HG02885 (cell line): ENCODE measurements around the gene CARD10.

Experiments
- ATAC-seq: cut with Tn5 transposase; IDR thresholded peaks from one replicate; pipeline ENCODE4 v1.9.1; 2021; ENCODE audit warnings: mild to moderate bottlenecking; ENCODE audit not compliant: unreplicated experiment, poor library complexity

CARD10 gene

GRCh38 chr22:37507731-37508130 lies 11.5 kb downstream of the CARD10 start:
- ATAC-seq, result no peak

DNA sequence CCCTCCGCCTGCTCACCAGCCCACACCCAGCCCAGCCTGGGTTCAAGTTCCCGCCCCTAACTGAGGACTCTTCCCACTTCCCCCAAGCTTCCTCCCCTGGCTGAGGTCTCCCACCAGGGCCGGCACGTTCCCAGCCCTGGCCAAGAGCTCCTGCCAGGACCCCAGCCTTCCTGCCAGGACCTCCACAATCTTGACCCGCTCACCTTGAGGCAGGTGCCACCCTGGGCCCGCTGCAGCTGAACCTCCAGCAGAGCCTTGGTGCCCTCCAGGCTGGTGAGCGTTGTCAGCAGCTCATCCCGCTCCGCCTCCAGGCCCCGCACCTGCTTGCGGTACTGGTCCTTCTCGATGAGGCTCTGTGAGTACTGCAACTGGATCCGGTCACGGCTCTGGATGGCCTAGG lies 13.2 kb downstream of the CARD10 start:
- ATAC-seq, result no peak

DNA sequence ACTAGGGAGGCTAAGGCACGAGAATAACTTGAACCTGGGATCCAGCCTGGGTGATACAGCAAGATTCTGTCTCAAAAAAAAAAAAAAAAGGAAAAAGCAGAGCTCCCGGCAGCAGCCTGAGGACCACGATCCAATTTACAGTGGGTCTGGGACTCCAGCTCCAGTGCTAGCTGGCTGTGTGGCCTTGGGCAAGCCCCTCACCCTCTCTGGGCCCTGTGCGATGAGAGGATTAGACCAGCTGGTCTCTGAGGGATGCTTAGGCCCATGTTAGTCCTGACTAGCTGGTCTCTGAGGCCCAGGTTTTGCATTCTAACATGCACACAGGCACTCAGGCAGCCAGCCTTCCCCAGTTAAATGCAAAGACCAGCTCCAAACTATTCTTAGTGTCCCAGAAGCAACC lies 13.7 kb downstream of the CARD10 start:
- no peak for ATAC-seq

DNA sequence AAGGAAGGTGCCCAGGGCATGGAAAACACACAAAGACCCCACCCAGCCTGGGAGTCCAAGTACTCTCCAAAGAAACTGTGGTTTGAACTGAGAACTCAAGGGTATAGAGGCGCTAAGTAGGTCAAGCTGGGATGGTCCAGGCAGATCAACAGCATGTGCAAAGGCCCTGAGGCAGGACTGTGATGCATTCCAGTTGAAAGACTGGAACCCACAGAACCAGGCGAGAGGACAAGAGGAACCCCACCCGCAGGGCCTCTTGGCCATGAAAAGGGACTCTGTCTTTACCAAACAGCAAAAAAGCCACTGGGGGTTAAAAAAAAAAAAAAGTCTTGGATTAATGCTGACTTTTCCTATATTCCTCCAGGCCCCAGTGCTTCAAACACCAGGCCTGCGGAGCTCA lies 14.3 kb downstream of the CARD10 start:
- no peak for ATAC-seq

GRCh38 chr22:37503850-37504249 lies 15.4 kb downstream of the CARD10 start:
- ATAC-seq, result no peak

DNA sequence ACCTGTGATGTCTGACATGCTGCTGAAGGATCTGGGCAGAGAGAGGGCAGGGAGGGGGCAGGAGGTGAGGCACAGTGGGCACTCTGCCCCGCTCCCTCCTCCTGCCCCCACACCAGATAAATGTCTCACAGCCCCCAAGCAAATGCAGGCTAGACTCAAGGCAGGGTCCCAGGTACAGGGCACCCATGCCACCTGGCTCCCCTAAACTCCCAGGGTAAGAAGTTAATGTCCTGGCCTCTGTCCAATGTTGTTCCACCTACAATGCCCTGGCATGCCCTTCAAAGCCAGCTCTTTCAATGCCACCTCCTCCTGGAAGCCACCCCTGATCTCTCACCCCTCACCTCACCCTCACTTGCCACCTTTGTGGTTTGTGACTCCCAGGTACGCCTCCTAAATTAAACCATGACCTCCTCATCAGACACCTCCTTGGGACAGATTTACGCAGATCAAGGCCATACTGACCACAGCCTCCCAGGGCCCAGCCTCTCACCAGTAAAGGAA lies 16.0 kb downstream of the CARD10 start:
- no peak for ATAC-seq

DNA sequence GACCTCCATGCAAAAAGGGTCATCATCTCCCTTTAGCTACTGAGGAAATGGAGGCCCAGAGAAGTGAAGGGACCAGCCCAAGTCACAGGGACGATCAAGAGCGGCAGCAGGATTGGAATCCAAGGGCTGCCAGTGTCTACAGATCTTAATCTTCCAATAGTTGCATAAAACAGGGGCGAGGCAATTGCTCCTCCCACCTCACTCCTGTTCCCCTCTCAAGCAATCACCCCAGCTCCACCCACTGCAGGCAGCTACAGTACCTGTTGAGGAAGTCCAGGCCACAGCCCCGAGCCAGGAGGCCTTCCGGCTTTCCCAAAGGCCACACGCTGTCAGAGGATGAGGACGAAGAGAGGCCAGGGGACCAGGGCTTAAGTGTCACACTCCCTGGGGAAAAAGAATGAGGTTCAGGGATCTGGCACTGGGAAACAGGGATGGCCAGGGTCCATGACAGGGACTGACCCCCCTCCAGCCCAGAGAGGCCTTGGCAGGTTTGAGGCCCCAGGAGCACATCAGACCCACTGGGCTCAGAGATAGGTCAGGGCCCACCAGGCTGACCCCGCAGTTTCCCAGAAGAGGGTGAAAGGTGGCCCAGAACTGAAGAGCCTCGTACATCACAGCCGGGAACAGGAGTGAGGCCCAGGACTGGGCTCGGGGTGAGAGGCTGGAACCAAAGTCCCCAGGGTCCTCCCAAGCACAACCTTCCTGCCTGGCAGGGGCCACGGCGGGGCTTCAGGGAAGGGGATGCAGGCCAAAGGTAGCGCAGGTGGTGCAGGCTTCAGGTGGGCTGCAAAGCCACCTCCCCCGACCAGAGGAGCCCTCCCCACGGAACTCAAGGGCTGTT lies 16.7 kb downstream of the CARD10 start:
- ATAC-seq, result no peak

GRCh38 chr22:37501610-37502341 lies 17.4 kb downstream of the CARD10 start:
- ATAC-seq, result no peak

DNA sequence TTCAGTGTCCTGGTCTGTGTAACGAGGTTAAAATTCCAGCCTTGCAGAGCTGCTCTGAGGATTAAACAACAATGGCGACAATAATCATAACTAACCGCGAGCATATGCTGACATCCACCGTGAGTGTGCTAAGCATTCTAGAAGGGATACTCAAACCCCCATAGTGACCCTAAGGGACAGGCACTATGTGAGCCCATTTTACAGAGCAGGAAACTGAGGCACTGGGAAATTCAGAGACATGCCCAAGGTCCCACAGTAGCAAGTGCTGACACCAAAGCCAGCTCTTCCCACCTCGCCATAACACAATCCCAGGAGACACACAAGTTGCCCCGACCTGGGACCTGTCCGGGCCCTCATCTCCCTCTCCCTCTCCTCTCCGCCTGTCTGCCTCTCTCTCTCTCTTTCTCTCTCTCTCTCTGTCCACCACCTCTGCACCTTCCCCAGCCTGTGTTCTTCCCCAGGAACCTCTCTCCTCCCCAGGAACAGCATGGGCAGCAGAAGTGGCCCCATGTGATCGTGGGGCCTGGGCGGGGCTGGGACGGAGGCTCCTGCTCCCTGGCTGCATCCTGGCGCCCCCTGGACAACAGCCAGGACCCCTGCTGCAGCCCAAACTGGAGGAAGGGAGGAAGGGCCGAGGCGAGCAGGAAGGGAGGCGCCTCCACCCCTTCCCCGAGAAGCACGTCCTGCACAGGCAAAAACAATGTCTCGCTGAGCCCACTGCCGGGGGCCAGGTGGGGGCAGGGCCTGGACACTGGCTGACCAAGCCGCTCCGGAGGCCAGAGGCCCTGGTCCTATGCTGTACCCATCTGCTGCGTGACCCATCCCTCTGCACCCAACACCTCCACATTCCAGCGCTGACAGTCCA lies 18.2 kb downstream of the CARD10 start:
- ATAC-seq, result no peak

DNA sequence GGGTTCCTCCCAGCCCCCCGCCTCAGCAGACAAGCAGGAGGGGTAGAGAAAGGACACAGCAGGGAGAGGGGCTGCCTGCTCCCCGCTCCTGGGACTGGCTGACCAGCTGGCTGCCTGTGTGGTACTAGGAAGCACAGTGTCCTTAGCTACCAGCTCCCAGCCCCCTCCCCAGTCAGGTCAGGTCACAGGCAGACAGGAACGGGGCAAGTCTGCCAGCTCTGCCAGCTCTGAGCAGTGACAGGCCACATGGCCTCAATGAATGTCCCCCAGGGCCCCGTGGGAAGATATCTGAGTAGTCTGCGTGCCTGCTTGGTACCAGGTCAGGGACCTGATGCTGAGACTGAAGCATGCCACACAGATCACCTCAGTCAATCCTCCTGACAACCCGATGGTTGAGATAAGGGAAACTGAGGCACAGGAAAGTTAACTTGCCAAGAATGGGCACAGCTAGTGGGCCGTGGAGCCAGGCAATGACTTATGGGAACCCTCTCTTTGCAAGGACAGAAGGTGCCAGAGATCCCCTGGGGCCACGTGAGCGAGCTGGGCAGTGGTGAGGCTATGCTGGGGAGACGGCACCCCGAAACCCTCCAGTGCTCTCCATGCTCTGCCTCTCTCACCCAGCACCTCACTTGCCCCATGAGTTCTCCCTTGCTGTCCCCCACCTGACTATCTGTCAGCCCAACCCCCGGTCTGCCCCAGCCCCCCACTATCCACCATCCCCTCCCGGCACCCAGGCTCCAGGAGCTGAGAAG lies 19.2 kb downstream of the CARD10 start:
- ATAC-seq, result no peak

DNA sequence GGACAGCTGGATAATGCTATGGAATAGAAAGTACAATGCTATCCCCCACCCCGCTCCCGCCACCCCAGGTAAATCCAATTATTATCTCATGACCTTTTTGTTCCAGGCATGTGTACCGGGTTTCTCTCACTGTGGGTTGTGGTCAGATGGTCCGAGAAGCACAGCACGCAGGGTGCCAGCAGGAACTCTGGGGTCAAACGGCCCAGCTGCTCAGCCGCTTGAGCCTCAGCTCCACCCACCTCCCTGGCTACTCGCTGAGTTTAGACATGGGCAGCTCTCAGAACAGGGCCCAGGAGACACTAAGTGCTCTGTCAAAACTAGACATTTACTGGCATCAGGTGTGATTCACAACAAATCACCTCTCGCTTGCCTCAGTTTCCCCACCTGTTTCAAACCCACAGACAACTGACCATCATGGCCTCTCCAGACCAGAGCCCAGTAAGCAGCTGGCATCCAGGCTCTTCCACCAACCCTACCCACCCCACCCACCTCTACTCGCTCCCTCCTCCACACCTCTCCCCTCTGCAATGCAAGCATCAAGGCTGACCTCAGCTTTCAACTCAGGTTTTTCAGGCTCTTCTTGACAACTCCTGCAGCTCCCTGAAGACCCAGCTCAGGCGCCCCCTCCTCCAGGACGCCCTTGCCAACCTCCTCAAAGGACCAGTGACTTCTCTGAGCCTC lies 20.0 kb downstream of the CARD10 start:
- ATAC-seq, result no peak

DNA sequence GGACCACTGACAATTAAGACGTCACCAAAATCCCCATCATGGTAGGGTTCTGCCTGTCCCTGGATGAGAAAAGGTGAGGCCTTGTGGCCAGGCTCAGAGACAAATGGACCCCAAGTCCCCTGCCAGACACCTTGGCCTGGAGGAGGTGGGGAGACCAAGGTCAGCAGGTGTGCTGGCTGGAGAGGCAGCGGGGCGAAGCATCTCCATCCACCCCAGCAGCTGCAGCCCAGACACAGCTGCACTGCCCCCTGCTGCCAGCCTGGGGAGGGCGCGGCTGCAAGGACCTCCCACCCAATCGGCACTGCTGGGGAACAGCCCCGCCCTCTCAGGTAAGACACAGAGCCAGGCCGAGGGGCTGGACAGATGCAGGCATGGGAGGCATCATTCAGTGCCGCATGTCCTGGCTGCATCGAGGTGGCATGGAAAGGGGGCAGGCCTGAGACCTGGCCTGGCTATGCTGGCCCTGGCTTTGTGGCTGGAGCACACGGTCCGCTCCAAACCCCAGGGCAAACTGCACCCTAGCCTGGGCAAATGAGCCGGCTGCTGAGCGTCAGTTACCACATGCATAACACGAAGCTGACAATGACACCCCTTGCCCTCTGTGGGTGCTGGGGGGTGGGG lies 20.8 kb downstream of the CARD10 start:
- ATAC-seq, result peak; percentile 50

GRCh38 chr22:37497062-37497599 lies 22.1 kb downstream of the CARD10 start:
- ATAC-seq, result no peak

- ATAC-seq, result no peak
Observed at GRCh38 chr22:37496651-37497050, 22.6 kb downstream of the CARD10 start.

DNA sequence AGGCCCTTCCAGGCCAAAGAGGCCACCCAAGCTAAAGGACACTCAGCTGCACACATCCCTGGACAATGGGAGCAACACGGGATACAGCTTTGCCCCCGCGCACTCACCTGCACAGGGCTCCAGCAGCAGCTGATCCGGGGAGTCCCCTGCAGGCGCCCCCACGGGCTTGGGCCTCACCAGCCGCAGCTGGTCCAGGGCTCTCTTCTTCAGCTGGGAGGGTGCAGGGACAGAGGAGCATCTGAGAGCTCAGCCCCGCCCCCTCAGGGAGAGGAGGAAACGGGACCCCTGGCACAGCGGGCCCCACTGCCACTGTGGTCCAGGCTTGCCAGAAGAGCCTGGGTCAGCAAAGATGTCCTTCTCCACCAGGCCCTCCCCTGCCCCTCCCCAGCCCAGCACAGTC lies 25.2 kb downstream of the CARD10 start:
- no peak for ATAC-seq

- ATAC-seq, result no peak
Observed at GRCh38 chr22:37492428-37493344, 26.5 kb downstream of the CARD10 start.

GRCh38 chr22:37491559-37492427 lies 27.4 kb downstream of the CARD10 start:
- ATAC-seq, result no peak
